ENCODE results near the gene CISD3.

The CISD3 gene

GRCh38 chr17:38709104-38709820, 20.9 kb upstream of the CISD3 start:
- Histone ChIP-seq H4K20me1 (ENCODE audit: insufficient read depth, low read length, poor library complexity, severe bottlenecking) (peaks cover 48% of the 10 kb centered on the region), H3F3A (ENCODE audit: low read depth) (no peaks in the 10 kb centered on the region), H3K79me2 (ENCODE audit: insufficient read depth, low read length) (peaks cover 60% of the 10 kb centered on the region), H3K27me3 (ENCODE audit: insufficient read depth, low read length, poor library complexity, severe bottlenecking) (no peaks in the 10 kb centered on the region), H3K9me3 (ENCODE audit: insufficient read depth, low read depth, low read length) (no peaks in the 10 kb centered on the region), H3K36me3 (ENCODE audit: insufficient read depth, low read length) (peaks cover 38% of the 10 kb centered on the region; the same call in 1 of the 2 replicates), H2AFZ (ENCODE audit: low read length) (no peak overlapping the region), H3K4me1 (ENCODE audit: insufficient read depth, low read length, poor library complexity, severe bottlenecking) (peaks cover 44% of the 10 kb centered on the region), H3K9ac (ENCODE audit: low read depth, low read length, poor library complexity, severe bottlenecking) (no peak overlapping the region), H3K9me2 (replicated peaks; ENCODE audit: low read depth, low read length) (no peaks in the 10 kb centered on the region), H3K4me2 (ENCODE audit: low read depth, low read length, poor library complexity, severe bottlenecking) (no peak overlapping the region), H3K4me3 (ENCODE audit: low read length, poor library complexity, severe bottlenecking) (no peak overlapping the region)
- TF ChIP-seq CTCF (conservative IDR thresholded peaks at IDR 0.05; ENCODE audit: low read length): no peak
- no peak for TF ChIP-seq EZH2phosphoT487 (IDR thresholded peaks at IDR 0.05; ENCODE audit: borderline replicate concordance)

- H3K9me3 ChIP-seq (ENCODE audit: insufficient read depth, low read depth, low read length): no peaks in the 10 kb centered on the region
- H3K9me2 ChIP-seq (replicated peaks; ENCODE audit: low read depth, low read length): no peaks in the 10 kb centered on the region
- H3K36me3 ChIP-seq (ENCODE audit: insufficient read depth, low read length): peaks cover 39% of the 10 kb centered on the region; the same call in 1 of the 2 replicates
- no peak overlapping the region for H3K4me3 ChIP-seq (ENCODE audit: low read length, poor library complexity, severe bottlenecking)
- peaks cover 43% of the 10 kb centered on the region for H3K4me1 ChIP-seq (ENCODE audit: insufficient read depth, low read length, poor library complexity, severe bottlenecking)
- no peak overlapping the region for H3K9ac ChIP-seq (ENCODE audit: low read depth, low read length, poor library complexity, severe bottlenecking)
- no peak overlapping the region for H2AFZ ChIP-seq (ENCODE audit: low read length)
- H3K79me2 ChIP-seq (ENCODE audit: insufficient read depth, low read length): peaks cover 53% of the 10 kb centered on the region
- H3K27me3 ChIP-seq (ENCODE audit: insufficient read depth, low read length, poor library complexity, severe bottlenecking): no peaks in the 10 kb centered on the region
- TF ChIP-seq CTCF (conservative IDR thresholded peaks at IDR 0.05; ENCODE audit: low read length) (no peak), EZH2phosphoT487 (IDR thresholded peaks at IDR 0.05; ENCODE audit: borderline replicate concordance) (no peak)
- H4K20me1 ChIP-seq (ENCODE audit: insufficient read depth, low read length, poor library complexity, severe bottlenecking): peaks cover 48% of the 10 kb centered on the region
- H3K4me2 ChIP-seq (ENCODE audit: low read depth, low read length, poor library complexity, severe bottlenecking): peak overlapping the region; percentile 13
- no peaks in the 10 kb centered on the region for H3F3A ChIP-seq (ENCODE audit: low read depth)
Observed at GRCh38 chr17:38709864-38710603, 20.1 kb upstream of the CISD3 start.

- Histone ChIP-seq H3K79me2 (ENCODE audit: insufficient read depth, low read length) (peaks cover 52% of the 10 kb centered on the region), H4K20me1 (ENCODE audit: insufficient read depth, low read length, poor library complexity, severe bottlenecking) (peaks cover 48% of the 10 kb centered on the region), H3K9ac (ENCODE audit: low read depth, low read length, poor library complexity, severe bottlenecking) (no peak overlapping the region), H3K4me1 (ENCODE audit: insufficient read depth, low read length, poor library complexity, severe bottlenecking) (peaks cover 43% of the 10 kb centered on the region), H2AFZ (ENCODE audit: low read length) (no peak overlapping the region), H3K27me3 (ENCODE audit: insufficient read depth, low read length, poor library complexity, severe bottlenecking) (no peaks in the 10 kb centered on the region), H3K9me2 (replicated peaks; ENCODE audit: low read depth, low read length) (no peaks in the 10 kb centered on the region), H3K36me3 (ENCODE audit: insufficient read depth, low read length) (peaks cover 40% of the 10 kb centered on the region; the same call in 1 of the 2 replicates), H3F3A (ENCODE audit: low read depth) (no peaks in the 10 kb centered on the region), H3K4me3 (ENCODE audit: low read length, poor library complexity, severe bottlenecking) (no peak overlapping the region), H3K9me3 (ENCODE audit: insufficient read depth, low read depth, low read length) (no peaks in the 10 kb centered on the region), H3K4me2 (ENCODE audit: low read depth, low read length, poor library complexity, severe bottlenecking) (peak overlapping the region; percentile 13)
- TF ChIP-seq CTCF (conservative IDR thresholded peaks at IDR 0.05; ENCODE audit: low read length) (no peak), EZH2phosphoT487 (IDR thresholded peaks at IDR 0.05; ENCODE audit: borderline replicate concordance) (no peak)
Observed at GRCh38 chr17:38710604-38710962, 19.6 kb upstream of the CISD3 start.

Data from Loucy (cell line).